ACC112 (cell line): Measurements from ENCODE around the gene TSBP1.

Source experiments
- H2AFZ ChIP-seq: fragments of 200-600 bp; sonication (generic); one replicate; pipeline ENCODE4 v1.6.0; 2017; ENCODE audit warnings: antibody characterized with exemption, low read length; ENCODE audit not compliant: unreplicated experiment
- H3K27ac ChIP-seq: fragments of 200-600 bp; sonication (generic); 2 replicates; pipeline ENCODE4 v1.5.1; 2014; ENCODE audit warnings: low read depth, mild to moderate bottlenecking, antibody characterized with exemption, low read length, moderate library complexity
- H3K27me3 ChIP-seq: fragments of 200-600 bp; sonication (generic); 2 replicates; pipeline ENCODE4 v1.6.1; 2014; ENCODE audit warnings: mild to moderate bottlenecking, antibody characterized with exemption, low read length, moderate library complexity, mixed read lengths; ENCODE audit not compliant: insufficient read depth
- H3K36me3 ChIP-seq: fragments of 200-600 bp; sonication (generic); 2 replicates; pipeline ENCODE4 v1.6.1; 2016; ENCODE audit warnings: mild to moderate bottlenecking, antibody characterized with exemption, low read length, moderate library complexity, mixed read lengths; ENCODE audit not compliant: insufficient read depth
- H3K4me1 ChIP-seq: fragments of 200-600 bp; sonication (generic); one replicate; pipeline ENCODE4 v1.6.1; 2016; ENCODE audit warnings: low read length, mixed read lengths; ENCODE audit not compliant: insufficient read depth, unreplicated experiment, control insufficient read depth
- H3K4me3 ChIP-seq: fragments of 200-600 bp; sonication (generic); 2 replicates; pipeline ENCODE4 v1.5.1; 2014; ENCODE audit warnings: mild to moderate bottlenecking, low read depth, low read length
- H3K79me2 ChIP-seq: fragments of 200-600 bp; sonication (generic); one replicate; pipeline ENCODE4 v1.6.0; 2016; ENCODE audit warnings: low read length; ENCODE audit not compliant: control insufficient read depth, unreplicated experiment, insufficient read depth

TSBP1 gene

DNA sequence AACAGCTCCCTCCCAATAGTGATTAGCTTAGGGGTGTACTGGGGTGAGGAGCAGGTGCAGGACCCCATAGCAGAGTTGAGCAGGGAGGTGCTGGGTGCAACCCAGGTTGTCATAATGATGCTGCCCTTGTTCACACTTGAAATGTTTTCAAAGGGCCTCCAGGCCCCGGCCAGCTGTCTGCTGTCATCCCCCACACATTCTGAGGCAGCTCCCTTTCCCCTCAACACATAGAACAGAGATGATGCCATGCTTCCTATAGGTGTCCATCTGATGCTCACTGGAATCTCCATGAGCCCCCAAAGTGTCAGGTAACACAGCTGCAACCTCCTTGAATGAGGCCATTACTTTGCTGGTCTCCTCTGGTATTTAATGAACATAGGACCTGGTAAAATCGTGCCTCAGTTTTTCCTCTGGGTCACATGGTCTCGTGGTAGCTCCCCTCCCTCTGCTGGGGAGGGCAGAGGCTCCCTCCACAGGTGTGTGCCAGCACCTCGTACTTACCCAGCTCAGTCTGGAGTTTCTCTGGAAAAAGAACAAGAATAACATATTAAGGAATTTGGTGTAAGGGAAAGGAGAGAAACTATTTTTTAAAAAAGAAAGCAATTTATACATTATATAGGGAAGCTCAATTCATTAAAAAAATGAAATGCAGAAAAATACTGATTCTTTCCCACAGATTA is 29.7 kb upstream of the TSBP1 start:
- Histone ChIP-seq H3K36me3 (no peaks in the 10 kb centered on the region), H2AFZ (no peak overlapping the region), H3K79me2 (no peaks in the 10 kb centered on the region), H3K4me1 (no peaks in the 10 kb centered on the region), H3K27me3 (peaks cover 56% of the 10 kb centered on the region), H3K27ac (no peak overlapping the region), H3K4me3 (no peak overlapping the region)

- no peak overlapping the region for H3K4me3 ChIP-seq
- H3K27ac ChIP-seq, result no peak overlapping the region
These were observed 25.7 kb upstream of the TSBP1 start for GRCh38 chr6:32397252-32397920.

DNA sequence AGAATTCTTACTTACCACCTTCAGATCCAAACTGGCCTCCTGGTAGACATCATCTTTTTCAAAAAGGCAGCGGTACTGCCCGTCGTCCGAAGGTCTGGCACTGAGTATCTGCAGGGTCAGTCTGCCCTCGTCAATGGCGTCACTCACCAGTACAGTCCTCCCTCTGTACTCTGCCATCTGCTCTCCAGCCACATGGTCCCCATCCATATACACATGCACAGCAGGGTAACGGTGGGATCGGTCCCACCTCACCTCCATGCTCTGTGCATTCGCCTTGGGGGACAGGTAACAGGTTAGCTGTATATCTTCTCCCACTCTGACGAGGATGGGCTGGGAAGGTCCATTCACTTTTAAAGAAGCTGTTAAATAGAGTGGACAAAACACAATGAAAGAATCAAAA is 24.3 kb upstream of the TSBP1 start:
- Histone ChIP-seq H3K27me3 (peaks cover 15% of the 10 kb centered on the region; the same call in 1 of the 2 replicates), H3K79me2 (no peaks in the 10 kb centered on the region), H3K4me3 (no peak overlapping the region), H3K36me3 (no peaks in the 10 kb centered on the region), H3K27ac (no peak overlapping the region), H3K4me1 (no peaks in the 10 kb centered on the region), H2AFZ (no peak overlapping the region)

More at GRCh38 chr6:32397252-32397920, 25.7 kb upstream of the TSBP1 start:
- peaks cover 16% of the 10 kb centered on the region for H3K27me3 ChIP-seq
- no peaks in the 10 kb centered on the region for H3K36me3 ChIP-seq
- no peaks in the 10 kb centered on the region for H3K4me1 ChIP-seq
- no peak overlapping the region for H2AFZ ChIP-seq
- no peaks in the 10 kb centered on the region for H3K79me2 ChIP-seq

DNA sequence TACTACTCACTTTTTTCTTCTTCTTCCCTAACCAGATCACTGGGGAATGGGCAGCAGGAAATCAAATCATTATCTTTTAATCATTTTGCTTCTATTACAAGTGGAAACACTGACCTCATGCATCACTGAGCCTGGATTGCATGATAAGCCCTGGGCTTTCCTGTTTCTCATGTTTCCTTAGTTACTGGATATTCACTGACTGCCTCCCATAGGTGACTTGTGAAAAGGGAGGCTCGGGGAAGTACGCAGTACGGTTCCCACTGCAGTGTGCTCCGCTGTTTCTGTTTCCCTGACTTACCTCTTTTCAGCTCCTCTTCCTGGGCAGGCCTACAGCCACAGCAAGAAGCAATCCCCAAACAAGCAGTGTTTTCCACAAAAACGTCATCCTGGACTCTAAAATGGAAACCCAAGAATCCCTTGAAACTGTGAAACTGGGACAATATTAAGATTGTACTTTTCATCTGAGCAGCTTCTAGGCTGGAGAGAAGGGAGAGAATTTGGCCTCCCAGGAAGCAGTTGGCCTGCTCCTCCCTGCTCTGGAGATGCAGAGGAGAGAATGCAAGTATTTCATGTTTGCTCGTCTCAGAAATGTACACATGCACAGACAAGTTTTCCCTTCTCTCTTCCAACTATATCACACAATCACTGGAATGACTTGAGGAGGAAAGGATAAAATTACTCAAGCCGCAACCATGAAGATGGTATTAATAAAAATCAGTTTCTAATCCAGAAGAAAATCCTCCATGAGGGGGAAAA is 22.1 kb upstream of the TSBP1 start:
- H3K4me1 ChIP-seq, result no peaks in the 10 kb centered on the region
- H3K27ac ChIP-seq, result no peak overlapping the region
- H2AFZ ChIP-seq, result no peak overlapping the region
- no peak overlapping the region for H3K4me3 ChIP-seq
- no peaks in the 10 kb centered on the region for H3K36me3 ChIP-seq
- H3K79me2 ChIP-seq, result no peaks in the 10 kb centered on the region
- H3K27me3 ChIP-seq, result peaks cover 4% of the 10 kb centered on the region; the same call in 1 of the 2 replicates

- H3K36me3 ChIP-seq, result no peaks in the 10 kb centered on the region
- no peaks in the 10 kb centered on the region for H3K79me2 ChIP-seq
- H3K4me3 ChIP-seq, result no peak overlapping the region
- H2AFZ ChIP-seq, result no peak overlapping the region
- H3K4me1 ChIP-seq, result no peaks in the 10 kb centered on the region
- no peak overlapping the region for H3K27ac ChIP-seq
- no peaks in the 10 kb centered on the region for H3K27me3 ChIP-seq
These were observed 19.8 kb upstream of the TSBP1 start for GRCh38 chr6:32391505-32391904.

DNA sequence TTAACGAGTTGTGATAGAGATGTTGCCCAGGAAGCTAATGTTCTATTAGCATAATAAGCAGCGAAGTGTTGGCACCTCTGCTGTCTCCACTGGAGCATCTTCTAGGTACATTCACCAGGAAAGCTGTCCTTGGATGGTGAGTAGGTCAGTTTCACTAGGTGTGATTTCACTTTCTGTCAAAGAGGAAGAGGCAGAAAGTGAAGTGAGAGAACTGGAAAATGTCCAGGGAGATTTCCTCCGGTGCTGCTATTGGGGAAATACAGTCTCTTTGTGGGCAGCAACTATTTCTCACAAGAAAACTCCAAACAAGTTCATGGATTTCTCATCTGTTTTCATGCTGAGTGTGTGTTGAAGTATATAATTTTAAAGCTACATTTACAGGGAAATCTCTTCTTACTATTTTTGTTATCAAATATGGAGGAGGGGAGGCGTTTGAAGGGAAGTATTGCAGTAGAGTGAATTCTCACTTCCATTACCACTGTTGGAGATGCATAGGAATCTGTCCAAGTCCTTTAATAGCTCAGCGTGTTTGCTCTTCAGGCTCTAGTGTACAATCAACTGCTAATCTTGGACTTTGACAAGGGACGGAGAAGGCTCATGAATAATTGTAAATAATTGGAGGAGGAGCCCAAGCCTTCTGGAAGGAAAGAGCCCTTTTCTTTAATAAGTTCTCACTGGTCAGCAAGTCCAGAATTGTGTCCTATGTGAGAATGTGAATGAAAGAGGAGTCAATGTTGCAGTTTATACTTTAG is 16.1 kb upstream of the TSBP1 start:
- Histone ChIP-seq H3K36me3 (no peaks in the 10 kb centered on the region), H3K27me3 (no peaks in the 10 kb centered on the region), H2AFZ (no peak overlapping the region), H3K4me1 (no peaks in the 10 kb centered on the region), H3K27ac (no peak overlapping the region), H3K79me2 (no peaks in the 10 kb centered on the region), H3K4me3 (no peak overlapping the region)

GRCh38 chr6:32386040-32386439 is 14.3 kb upstream of the TSBP1 start:
- Histone ChIP-seq H3K4me1 (no peaks in the 10 kb centered on the region), H3K27ac (no peak overlapping the region), H3K79me2 (no peaks in the 10 kb centered on the region), H3K4me3 (no peak overlapping the region), H3K36me3 (no peaks in the 10 kb centered on the region), H2AFZ (no peak overlapping the region), H3K27me3 (no peaks in the 10 kb centered on the region)

DNA sequence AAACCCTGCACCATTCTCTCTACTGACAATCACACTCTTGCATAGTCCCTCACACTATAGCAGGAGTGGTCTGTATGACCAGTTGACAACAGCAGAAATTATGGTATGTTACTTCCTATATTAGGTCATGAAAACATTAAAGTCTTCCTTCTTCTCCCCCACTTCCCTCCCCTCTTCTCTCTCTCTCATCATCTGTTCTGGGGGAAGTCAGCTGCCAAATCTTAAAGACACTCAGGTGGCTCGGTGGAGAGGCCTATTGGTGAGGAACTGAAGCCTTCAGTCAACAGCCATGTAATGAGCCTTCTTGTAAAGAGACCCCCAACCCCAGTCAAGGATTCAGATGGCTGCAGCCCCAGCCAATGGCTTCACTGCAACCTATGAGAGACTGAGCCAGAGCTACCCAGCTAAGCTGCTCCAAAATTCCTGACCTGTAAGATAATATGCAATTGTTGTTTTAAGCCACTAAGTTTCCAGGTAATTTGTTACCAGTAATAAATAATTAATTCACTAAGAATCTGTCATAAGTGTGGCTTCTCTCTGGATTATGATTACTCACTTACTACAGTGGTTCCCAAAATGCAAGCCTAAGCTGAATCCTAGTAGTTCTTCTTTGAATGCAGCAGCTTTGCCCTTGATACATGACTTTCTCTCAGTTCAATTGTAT is 11.2 kb upstream of the TSBP1 start:
- Histone ChIP-seq H3K27ac (no peak overlapping the region), H3K79me2 (no peaks in the 10 kb centered on the region), H3K27me3 (no peaks in the 10 kb centered on the region), H3K4me1 (no peaks in the 10 kb centered on the region), H3K36me3 (no peaks in the 10 kb centered on the region), H2AFZ (no peak overlapping the region), H3K4me3 (no peak overlapping the region)

- H3K27ac ChIP-seq, result no peak overlapping the region
- H3K79me2 ChIP-seq, result no peaks in the 10 kb centered on the region
- no peaks in the 10 kb centered on the region for H3K4me1 ChIP-seq
- H3K4me3 ChIP-seq, result no peak overlapping the region
- H3K36me3 ChIP-seq, result no peaks in the 10 kb centered on the region
- H2AFZ ChIP-seq, result no peak overlapping the region
- H3K27me3 ChIP-seq, result no peaks in the 10 kb centered on the region
These were observed 7.8 kb upstream of the TSBP1 start for GRCh38 chr6:32379545-32379944.
